PC-3 (cell line): ENCODE data around the gene MRO.

Experiments used
- EZH2 ChIP-seq: fragments of 300-600 bp; sonication (generic); IDR thresholded peaks from one replicate; pipeline ENCODE4 v1.6.1; 2017; ENCODE audit warnings: antibody characterized with exemption, mild to moderate bottlenecking, low read length; ENCODE audit not compliant: unreplicated experiment
- TF ChIP-seq, protein P1 (sequence below): fragments of 300-600 bp; sonication (generic); conservative IDR thresholded peaks from 2 replicates; pipeline ENCODE4 v1.5.1; 2017; ENCODE audit warnings: antibody characterized with exemption, low read depth, mild to moderate bottlenecking, low read length

DNA sequence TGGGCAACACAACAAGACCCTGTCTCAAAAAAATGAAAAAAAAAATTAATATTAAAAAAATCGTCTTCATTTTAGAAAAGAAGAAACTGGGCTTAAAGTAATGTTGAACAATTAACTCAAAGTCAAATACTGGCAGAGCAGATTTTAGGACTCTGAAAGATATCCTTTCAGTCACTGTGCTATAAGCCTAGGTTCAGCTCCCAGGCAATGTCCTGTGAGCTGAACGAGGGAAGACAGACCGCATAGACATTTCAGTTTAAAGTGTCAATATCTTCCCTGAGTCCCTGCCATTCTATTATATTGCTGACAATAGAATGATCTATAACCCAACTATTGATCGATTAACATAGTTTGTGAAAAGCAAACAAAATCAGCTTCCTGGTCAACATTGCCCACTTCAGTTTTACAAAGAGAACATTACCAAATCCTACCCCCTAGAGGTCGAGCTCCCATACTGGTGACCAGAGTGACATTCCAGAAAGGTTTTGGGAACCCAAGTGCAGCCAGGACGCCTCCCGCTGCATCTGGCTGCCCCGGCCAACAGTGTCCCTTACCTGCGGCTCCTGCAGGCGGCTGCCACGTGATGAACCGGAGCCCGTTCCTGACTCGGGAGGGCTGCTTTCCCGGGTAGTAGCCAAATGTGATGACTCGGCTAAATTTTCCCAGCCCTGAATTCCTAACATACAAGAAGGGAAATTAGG lies 639 bp downstream of the MRO start:
- TF ChIP-seq EZH2, result no peak
- TF ChIP-seq, protein P1, sequence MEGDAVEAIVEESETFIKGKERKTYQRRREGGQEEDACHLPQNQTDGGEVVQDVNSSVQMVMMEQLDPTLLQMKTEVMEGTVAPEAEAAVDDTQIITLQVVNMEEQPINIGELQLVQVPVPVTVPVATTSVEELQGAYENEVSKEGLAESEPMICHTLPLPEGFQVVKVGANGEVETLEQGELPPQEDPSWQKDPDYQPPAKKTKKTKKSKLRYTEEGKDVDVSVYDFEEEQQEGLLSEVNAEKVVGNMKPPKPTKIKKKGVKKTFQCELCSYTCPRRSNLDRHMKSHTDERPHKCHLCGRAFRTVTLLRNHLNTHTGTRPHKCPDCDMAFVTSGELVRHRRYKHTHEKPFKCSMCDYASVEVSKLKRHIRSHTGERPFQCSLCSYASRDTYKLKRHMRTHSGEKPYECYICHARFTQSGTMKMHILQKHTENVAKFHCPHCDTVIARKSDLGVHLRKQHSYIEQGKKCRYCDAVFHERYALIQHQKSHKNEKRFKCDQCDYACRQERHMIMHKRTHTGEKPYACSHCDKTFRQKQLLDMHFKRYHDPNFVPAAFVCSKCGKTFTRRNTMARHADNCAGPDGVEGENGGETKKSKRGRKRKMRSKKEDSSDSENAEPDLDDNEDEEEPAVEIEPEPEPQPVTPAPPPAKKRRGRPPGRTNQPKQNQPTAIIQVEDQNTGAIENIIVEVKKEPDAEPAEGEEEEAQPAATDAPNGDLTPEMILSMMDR, result no peak
